Progenitor cell of endocrine pancreas (in vitro differentiated cells): ENCODE measurements around the gene NEURL1B. TPM values are rescaled to one million over a fixed set of nuclear protein-coding genes. Genes with fewer than 3 reads are reported as not detected.
"Not testable (repeated sequence)": the region's sequence is repeated elsewhere in the genome, so short reads cannot be mapped to it uniquely, and the experiment has no call there.

Source experiments
- DNase-seq: peaks from one replicate; pipeline ENCODE4 v3.0.0; 2021; ENCODE audit warnings: low spot score; ENCODE audit not compliant: unreplicated experiment
- H3K27ac Mint-ChIP-seq: 2 replicates; pipeline ENCODE4 v1.8.0; 2021; ENCODE audit warnings: mild to moderate bottlenecking, moderate library complexity, mixed read lengths
- H3K27me3 Mint-ChIP-seq: 2 replicates; pipeline ENCODE4 v1.8.0; 2021; ENCODE audit warnings: mixed read lengths
- H3K36me3 Mint-ChIP-seq: 2 replicates; pipeline ENCODE4 v1.8.0; 2022; ENCODE audit warnings: mixed read lengths; ENCODE audit not compliant: insufficient read depth
- H3K4me1 Mint-ChIP-seq: 2 replicates; pipeline ENCODE4 v1.8.0; 2021; ENCODE audit warnings: low read depth, mixed read lengths
- H3K4me3 Mint-ChIP-seq: 2 replicates; pipeline ENCODE4 v1.8.0; 2021; ENCODE audit warnings: low read depth, mild to moderate bottlenecking, moderate library complexity, mixed read lengths
- H3K9me3 Mint-ChIP-seq: 2 replicates; pipeline ENCODE4 v1.8.0; 2021; ENCODE audit warnings: low read depth, mixed read lengths
- total RNA-seq: library from RNA; stranded (reverse); gene quantifications from 2 replicates; pipeline ENCODE4 v1.2.1, GENCODE V29; 2021
- TF ChIP-seq, protein P1 (sequence below): fragments of 200-600 bp; sonication (generic); IDR thresholded peaks from one replicate; pipeline ENCODE4 v1.5.0; 2021; ENCODE audit warnings: antibody characterized with exemption, mild to moderate bottlenecking; ENCODE audit not compliant: unreplicated experiment

Gene NEURL1B
- total RNA-seq, 1 donor from 2014 or later: 4.0 TPM

DNA sequence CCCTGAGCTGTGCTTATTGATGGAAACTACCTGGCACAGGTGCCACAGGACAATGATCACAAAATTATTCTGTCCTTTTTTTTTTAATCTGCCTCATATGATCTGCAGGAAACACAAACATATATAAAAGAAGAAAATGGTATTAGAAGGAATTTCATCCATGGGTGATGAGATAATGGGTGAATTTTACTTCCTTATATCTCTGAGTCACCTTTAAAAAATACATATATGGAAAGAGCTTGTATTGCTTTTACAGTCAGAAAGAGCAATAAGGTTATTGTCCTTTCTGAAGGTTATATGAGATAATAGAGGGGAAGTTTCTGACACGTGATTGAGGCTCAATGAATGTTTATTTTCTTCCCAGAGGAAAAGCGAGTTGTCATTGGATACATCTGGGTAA lies 31.6 kb downstream of the NEURL1B start:
- H3K4me3 Mint-ChIP-seq: no peak overlapping the region
- no peaks in the 10 kb centered on the region for H3K4me1 Mint-ChIP-seq
- TF ChIP-seq, protein P1, sequence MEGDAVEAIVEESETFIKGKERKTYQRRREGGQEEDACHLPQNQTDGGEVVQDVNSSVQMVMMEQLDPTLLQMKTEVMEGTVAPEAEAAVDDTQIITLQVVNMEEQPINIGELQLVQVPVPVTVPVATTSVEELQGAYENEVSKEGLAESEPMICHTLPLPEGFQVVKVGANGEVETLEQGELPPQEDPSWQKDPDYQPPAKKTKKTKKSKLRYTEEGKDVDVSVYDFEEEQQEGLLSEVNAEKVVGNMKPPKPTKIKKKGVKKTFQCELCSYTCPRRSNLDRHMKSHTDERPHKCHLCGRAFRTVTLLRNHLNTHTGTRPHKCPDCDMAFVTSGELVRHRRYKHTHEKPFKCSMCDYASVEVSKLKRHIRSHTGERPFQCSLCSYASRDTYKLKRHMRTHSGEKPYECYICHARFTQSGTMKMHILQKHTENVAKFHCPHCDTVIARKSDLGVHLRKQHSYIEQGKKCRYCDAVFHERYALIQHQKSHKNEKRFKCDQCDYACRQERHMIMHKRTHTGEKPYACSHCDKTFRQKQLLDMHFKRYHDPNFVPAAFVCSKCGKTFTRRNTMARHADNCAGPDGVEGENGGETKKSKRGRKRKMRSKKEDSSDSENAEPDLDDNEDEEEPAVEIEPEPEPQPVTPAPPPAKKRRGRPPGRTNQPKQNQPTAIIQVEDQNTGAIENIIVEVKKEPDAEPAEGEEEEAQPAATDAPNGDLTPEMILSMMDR: no peak
- DNase-seq: no peak
- H3K9me3 Mint-ChIP-seq: peaks cover 3% of the 10 kb centered on the region
- H3K36me3 Mint-ChIP-seq: peaks cover 3% of the 10 kb centered on the region
- no peak overlapping the region for H3K27ac Mint-ChIP-seq
- peaks cover 7% of the 10 kb centered on the region for H3K27me3 Mint-ChIP-seq

DNA sequence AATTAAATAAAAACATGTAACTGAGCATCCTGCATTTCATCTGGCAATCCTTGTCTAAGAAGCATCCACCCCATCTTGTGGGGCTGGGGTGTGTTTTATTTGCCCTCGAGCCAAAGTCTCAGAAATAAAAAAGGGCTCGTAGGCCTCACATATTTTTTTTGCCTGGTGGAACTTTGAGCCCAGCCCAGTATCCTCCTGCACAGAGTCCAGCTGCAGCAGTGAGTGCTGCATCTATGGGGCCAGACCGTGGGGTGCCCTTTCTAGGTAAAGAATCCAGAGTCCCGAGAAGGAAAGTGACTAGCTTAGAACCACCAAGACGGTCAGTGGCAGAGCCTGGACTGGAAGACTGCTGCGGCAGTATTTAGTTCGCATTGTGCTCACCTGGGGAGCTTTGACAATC lies 33.1 kb downstream of the NEURL1B start:
- no peak for DNase-seq
- H3K9me3 Mint-ChIP-seq: peaks cover 3% of the 10 kb centered on the region
- H3K27ac Mint-ChIP-seq: no peak overlapping the region

DNA sequence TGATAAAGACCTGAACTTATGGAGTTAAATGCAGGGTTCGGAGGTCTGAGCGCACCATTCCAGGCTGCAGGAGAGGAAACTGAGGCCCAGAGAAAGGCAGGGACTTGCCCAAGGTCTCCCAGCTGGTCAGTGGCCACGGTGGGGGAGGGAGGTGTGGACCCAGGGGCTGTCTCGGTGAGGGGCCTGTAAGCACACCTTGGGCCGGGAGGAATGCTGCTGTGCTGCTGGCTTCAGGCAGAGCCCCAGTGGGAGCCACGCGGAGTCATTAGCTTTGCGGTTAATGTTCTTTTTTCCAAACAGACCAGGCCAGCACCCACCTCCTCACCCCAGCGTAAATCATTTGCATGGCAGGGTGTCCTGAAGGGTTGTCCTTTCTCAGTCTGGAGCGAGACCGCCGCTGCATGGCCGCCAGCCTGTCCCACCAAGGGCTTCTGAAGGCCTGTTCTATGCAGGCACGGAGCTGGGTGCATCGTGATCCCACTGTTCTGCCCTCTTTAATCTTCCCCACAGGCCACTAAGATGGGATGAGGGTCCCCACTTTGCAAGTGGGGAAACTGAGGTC lies 35.9 kb downstream of the NEURL1B start:
- peaks cover 5% of the 10 kb centered on the region for H3K36me3 Mint-ChIP-seq
- TF ChIP-seq, protein P1: no peak
- H3K27ac Mint-ChIP-seq: no peak overlapping the region
- H3K9me3 Mint-ChIP-seq: peaks cover 6% of the 10 kb centered on the region
- no peaks in the 10 kb centered on the region for H3K4me1 Mint-ChIP-seq
- H3K4me3 Mint-ChIP-seq: no peak overlapping the region
- DNase-seq: no peak
- peaks cover 18% of the 10 kb centered on the region for H3K27me3 Mint-ChIP-seq

More for the DNA sequence above, 33.1 kb downstream of the NEURL1B start:
- peaks cover 7% of the 10 kb centered on the region for H3K27me3 Mint-ChIP-seq
- peaks cover 3% of the 10 kb centered on the region for H3K36me3 Mint-ChIP-seq
- TF ChIP-seq, protein P1: no peak
- H3K4me1 Mint-ChIP-seq: no peaks in the 10 kb centered on the region
- no peak overlapping the region for H3K4me3 Mint-ChIP-seq

DNA sequence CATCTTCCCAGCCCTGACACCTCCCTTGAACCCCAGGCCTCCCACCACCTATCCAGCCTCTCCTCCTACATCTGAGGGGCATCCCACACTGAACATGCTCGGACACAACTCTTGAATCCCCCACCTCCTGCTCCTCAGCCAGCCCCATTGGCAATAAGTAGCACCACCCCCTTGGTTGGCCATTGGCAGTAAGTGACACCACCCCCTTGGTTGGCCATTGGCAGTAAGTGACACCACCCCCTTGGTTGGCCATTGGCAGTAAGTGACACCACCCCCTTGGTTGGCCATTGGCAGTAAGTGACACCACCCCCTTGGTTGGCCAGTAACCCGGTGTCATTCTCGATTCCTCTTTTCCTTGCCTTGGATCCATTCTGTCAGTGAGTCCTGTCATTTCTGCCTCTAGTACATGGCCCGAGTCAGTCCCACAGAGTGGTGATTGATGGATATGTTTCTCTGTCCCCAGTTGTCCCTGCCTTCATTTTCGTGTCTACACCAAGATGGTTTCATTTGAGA lies 37.4 kb downstream of the NEURL1B start:
- H3K27ac Mint-ChIP-seq, H3K4me3 Mint-ChIP-seq, DNase-seq: not testable (repeated sequence)

DNA sequence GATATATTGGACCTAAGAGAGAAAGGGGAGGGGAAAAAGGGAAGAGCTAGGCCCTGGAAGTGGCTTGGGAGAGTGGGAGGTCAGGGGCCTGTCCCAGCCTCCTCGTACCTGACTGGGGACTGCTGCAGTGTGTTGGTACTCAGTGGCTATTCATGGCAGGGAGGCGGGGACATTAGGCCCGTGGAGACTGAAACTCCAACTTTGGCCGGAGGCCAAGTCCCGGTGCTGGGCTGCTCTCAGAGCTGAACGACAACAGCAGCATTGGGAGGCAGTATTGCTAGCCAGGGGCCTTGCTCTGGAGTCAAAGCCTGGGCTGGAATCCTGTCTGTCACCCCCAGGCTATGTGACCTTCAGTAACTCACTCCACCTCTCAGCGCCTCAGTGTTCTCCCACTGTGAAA lies 37.8 kb downstream of the NEURL1B start:
- TF ChIP-seq, protein P1: no peak
- no peak overlapping the region for H3K27ac Mint-ChIP-seq
- H3K9me3 Mint-ChIP-seq: peaks cover 6% of the 10 kb centered on the region
- H3K4me3 Mint-ChIP-seq: no peak overlapping the region
- no peak for DNase-seq
- peaks cover 9% of the 10 kb centered on the region for H3K36me3 Mint-ChIP-seq
- H3K27me3 Mint-ChIP-seq: peaks cover 29% of the 10 kb centered on the region
- H3K4me1 Mint-ChIP-seq: no peaks in the 10 kb centered on the region

More for the DNA sequence above, 37.4 kb downstream of the NEURL1B start:
- H3K9me3 Mint-ChIP-seq, H3K4me1 Mint-ChIP-seq, H3K36me3 Mint-ChIP-seq: not testable (repeated sequence)
- H3K27me3 Mint-ChIP-seq: peaks cover 29% of the 10 kb centered on the region

DNA sequence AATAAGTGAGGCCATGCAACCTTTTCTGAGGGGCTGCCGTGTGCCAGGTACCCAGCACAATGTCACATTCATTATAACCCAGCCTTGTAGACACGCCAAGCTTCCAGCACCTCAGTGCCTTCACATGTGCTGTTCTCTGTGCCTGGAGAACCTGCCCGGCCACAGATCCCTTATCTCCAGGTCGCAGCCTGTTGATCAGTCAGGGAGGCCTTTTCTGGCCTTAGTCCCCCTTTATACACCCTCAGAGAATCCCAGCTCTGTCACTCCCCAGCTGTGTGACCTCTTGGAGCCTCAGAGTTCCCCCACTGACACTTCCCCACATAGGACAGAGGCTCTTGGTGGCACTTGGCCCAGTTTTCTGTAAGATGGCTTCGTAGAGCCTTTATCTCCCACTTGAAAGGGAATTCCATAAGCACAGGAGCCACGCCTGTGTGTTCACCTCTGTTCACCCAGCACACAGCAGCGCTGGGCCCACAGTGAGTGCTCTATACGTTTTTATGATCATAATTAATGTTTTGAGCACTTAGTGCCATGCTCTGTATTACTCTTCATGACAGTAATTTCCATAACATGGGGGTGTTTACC lies 38.7 kb downstream of the NEURL1B start:
- Mint-ChIP-seq H3K36me3 (peaks cover 10% of the 10 kb centered on the region), H3K27ac (no peak overlapping the region), H3K27me3 (peaks cover 35% of the 10 kb centered on the region), H3K4me1 (no peaks in the 10 kb centered on the region), H3K4me3 (no peak overlapping the region), H3K9me3 (peaks cover 6% of the 10 kb centered on the region)
- TF ChIP-seq, protein P1: no peak
- no peak for DNase-seq
